ENCODE data around the gene TMEM154.

TMEM154 gene

GRCh38 chr4:152679414-152680281 lies at the start of gene TMEM154:
TSS of gene TMEM154 (minus strand) at chr4:152679997. CDS start at chr4:152679933, 64 bp downstream.
- FAIRE-seq, result no peak

- FAIRE-seq, result no peak
These were observed 49.7 kb upstream of the TMEM154 start for GRCh38 chr4:152729466-152729865.

GRCh38 chr4:152728343-152728742 lies 48.5 kb upstream of the TMEM154 start:
- no peak for FAIRE-seq

GRCh38 chr4:152727784-152728183 lies 48.0 kb upstream of the TMEM154 start:
- FAIRE-seq, result no peak

- no peak for FAIRE-seq
These were observed 44.7 kb upstream of the TMEM154 start for GRCh38 chr4:152724494-152724893.

GRCh38 chr4:152723236-152723635 lies 43.4 kb upstream of the TMEM154 start:
- no peak for FAIRE-seq

GRCh38 chr4:152719801-152720556 lies 40.2 kb upstream of the TMEM154 start:
- no peak for FAIRE-seq

- no peak for FAIRE-seq
These were observed 39.5 kb upstream of the TMEM154 start for GRCh38 chr4:152719291-152719690.

- FAIRE-seq, result no peak
These were observed 35.3 kb upstream of the TMEM154 start for GRCh38 chr4:152715076-152715475.

GRCh38 chr4:152713951-152714705 lies 34.3 kb upstream of the TMEM154 start:
- no peak for FAIRE-seq

GRCh38 chr4:152709675-152710438 lies 30.1 kb upstream of the TMEM154 start:
- no peak for FAIRE-seq

GRCh38 chr4:152708796-152709195 lies 29.0 kb upstream of the TMEM154 start:
- FAIRE-seq, result no peak

- no peak for FAIRE-seq
These were observed 28.6 kb upstream of the TMEM154 start for GRCh38 chr4:152708361-152708760.

- FAIRE-seq, result no peak
These were observed 27.8 kb upstream of the TMEM154 start for GRCh38 chr4:152707632-152708031.

- no peak for FAIRE-seq
These were observed 26.1 kb upstream of the TMEM154 start for GRCh38 chr4:152705903-152706302.

GRCh38 chr4:152704788-152705187 lies 25.0 kb upstream of the TMEM154 start:
- FAIRE-seq, result no peak

GRCh38 chr4:152700151-152700550 lies 20.4 kb upstream of the TMEM154 start:
- no peak for FAIRE-seq

GRCh38 chr4:152699313-152699712 lies 19.5 kb upstream of the TMEM154 start:
- FAIRE-seq, result no peak

GRCh38 chr4:152698089-152698499 lies 18.3 kb upstream of the TMEM154 start:
- no peak for FAIRE-seq

- FAIRE-seq, result no peak
These were observed 17.7 kb upstream of the TMEM154 start for GRCh38 chr4:152697284-152698088.

GRCh38 chr4:152696764-152697261 lies 17.0 kb upstream of the TMEM154 start:
- FAIRE-seq, result no peak

Measured in A204.1 (cell line).